COLO829 (cell line): ENCODE results near the gene CMTM8.

Experiments used
- DNase-seq: peaks from one replicate; pipeline ENCODE4 v3.0.0; 2012; ENCODE audit warnings: low spot score

Gene CMTM8

DNA sequence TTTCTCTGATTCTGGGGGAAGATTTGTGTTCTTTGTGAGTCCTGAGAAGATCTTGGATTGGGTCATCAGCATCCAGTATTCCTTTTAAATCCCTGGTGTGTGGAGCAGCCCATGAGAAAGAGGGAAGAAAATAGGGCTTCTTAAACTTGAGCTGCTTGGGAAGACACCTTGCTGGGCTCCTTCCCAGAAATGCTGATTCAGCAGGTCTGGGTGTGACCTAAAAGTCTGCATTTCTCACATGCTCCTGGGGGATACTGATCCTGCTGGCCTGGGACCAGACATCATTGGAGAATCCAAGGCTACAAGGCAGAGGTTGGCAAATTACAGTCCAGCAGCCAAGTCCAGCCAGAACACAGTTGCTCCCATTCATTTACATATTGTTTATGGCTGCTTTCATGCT is 99.0 kb downstream of the CMTM8 start:
- DNase-seq: no peak

DNA sequence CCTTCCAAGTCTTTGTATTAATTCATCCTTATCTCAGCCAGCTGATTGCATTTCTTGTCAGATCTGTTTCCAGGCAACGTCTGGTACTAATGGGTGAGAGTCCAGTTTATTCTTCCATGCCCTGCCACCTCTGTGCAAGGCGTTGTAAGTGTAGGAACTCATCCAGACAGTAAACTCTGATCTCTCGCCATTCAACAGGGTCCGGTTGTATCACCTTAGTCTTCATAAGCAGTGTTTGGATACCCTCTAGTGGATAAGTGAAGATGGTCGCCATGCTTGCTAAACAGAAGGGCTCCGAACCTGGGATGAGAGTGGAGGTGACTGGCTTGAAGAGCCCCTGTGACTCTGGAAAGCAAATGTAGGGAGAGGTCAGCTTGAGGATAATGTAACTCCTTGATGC is 101.6 kb downstream of the CMTM8 start:
- peak; percentile 79 for DNase-seq

DNA sequence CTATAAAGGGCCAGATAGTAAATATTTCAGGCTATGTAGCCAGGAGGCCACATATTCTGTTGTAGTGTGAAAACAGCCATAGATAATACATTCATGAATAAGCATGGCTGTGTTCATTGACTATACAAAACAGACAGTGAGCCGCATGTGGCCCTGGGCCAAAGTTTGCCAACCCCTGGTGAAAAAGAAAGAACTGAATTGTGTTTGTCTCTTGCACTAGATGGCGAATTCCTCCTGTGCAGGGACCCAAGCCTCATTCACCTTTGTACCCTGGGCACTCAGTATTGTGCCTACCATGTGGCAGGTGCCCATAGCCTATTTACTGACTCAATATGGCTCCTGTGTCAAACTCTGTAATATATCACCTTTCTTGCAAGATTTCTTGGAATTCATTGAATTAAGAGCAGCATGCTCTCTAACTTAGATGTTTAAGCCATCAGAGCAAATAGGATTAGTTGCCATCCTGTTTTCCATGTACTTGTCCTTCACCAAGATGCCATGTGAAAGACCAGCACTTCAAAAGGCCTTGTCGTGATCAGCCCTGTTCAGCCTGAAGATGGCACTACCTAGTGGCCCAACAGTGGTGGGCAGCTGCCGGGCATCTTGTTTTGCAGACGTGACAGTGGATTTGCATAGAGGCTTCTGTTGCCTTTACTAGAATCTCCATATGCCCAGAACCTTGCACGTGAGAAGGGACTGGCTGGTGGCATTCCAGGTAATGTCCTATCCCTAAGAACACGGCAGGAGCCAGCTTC is 102.3 kb downstream of the CMTM8 start:
- peak; percentile 50 for DNase-seq

DNA sequence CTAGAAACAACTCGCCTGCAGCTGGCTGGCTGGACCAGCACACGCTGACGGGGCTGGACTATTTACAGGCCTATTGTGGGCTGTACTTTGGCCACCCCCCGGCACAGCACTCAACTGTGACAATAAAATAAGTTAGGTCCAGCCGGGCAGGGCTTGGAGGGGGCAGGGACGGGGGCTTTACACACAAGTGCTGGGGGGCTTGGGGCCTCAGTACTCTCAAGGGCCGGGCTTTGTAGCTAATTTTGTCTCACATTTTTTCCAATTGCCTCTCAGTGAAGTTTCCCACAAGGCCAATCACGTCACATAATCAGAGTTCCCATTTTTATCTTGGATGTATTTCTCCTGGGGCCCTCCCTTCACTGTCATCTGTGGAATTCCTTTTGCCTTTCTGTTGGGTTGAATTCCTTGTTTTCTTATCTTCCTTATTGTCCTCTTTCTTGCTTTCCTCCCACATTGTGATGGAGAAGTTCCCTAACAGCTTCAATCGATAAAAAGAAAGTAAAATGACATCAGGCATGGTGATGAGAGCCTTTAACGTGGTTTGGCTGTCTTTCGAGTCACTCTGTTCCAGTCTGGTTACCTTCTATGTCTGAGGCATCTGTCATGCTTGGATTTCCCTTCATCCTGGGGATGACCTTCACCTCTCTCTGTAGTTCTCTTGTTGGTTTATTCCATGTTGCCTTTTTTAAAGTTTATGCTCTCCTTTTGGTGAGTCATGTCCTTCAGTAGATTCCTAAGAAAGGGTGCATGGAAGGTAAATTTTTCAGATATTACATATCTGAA is 109.1 kb downstream of the CMTM8 start:
- no peak for DNase-seq

DNA sequence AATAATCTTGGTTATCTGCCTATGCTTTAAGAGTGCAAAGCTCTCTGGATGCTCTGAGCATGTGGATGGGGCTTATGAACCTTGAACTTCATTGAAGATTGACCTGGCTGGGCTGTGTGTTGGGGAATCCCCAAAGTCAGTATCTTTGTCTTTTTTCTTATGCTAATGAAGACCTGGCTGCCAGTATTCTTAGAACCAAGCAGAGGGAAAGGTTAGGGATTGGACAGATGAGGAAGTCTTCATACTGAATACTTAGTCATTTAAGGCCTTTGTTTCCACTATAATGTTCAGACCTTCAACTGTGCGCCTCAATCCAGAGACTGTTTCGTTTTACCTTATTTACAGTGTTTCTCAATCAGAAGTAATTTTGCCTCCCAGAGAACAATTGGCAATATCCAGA is 110.7 kb downstream of the CMTM8 start:
- no peak for DNase-seq

DNA sequence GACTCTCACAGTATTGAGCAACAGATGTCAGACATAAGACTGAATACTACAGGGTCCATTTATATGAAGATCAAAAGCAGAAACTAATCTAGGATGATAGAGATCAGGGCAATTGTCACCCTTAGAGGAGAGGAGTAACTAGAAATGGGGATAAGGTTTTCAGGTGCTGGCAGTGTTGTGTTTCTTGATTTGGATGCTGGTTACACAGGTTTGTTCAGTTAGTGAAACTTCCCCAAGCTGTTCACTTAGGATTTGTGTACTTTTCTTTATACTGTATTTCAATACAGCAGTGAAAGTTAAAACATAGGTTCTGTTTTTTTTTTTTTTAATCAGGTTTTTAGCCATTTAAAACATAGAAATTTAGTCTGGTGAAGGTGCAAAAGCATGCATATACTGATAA is 114.1 kb downstream of the CMTM8 start:
- DNase-seq: no peak

DNA sequence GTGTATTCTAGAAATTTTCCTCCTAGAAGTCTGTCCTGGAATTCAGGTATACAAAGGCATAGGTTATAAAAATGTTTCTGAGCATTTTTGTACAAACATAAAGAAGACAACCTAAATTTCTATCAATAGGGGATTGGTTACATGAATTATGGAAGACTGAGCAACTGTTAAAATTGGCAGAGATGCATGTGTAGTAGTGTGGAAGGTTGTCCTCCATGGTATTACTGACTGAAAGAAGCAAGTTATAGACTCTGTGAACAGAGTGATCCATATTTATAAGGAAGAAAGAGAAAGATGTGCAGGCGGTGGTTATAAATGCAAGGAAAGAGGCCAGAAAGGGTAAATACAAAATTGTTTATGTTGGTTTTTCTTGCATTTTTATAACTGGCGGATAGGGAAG is 114.9 kb downstream of the CMTM8 start:
- no peak for DNase-seq

DNA sequence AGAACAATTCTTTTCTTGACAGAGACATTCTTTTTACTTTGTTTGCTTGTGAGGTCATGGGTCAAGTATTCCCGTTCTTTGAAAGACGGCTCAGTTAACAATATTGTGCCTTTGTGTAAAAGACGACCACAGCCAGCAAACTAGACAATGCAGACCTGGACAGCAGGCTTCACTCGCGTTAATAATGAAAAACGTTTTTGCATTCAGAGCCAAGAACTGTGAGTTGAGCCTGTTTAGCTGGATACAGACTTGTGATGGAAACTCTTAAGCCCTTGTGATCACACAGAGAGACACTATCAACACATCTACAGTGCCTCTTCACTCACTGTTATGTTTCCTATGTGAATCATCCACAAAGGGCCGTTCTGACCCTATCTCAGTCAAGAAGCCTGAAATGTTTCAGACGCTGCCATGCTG is 115.9 kb downstream of the CMTM8 start:
- peak; percentile 82 for DNase-seq

DNA sequence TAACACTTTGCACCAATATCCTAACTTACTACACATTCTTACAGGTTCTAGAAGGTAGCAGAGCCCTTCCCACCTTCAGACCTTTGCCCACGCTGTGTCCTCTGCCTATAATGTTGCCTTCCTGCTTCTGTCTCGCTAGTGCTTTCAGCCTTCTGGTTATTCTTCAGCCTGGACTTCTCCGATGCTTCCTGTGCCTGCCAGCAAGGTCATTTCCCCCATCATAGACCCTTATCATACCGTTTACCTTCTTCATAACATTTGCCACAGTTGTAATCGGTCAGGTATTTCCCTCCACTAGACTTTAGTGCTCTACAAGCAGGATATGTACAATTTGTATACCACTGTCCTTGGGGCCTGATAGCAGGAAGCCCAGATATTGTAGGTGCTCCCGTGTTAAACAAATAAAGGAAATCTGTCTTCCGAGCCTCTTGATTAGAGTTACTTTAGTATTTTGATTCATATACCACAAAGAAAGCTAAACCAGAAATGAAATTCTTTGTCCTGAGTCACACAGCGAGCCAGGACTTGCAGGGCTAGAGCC is 117.3 kb downstream of the CMTM8 start:
- DNase-seq: no peak

DNA sequence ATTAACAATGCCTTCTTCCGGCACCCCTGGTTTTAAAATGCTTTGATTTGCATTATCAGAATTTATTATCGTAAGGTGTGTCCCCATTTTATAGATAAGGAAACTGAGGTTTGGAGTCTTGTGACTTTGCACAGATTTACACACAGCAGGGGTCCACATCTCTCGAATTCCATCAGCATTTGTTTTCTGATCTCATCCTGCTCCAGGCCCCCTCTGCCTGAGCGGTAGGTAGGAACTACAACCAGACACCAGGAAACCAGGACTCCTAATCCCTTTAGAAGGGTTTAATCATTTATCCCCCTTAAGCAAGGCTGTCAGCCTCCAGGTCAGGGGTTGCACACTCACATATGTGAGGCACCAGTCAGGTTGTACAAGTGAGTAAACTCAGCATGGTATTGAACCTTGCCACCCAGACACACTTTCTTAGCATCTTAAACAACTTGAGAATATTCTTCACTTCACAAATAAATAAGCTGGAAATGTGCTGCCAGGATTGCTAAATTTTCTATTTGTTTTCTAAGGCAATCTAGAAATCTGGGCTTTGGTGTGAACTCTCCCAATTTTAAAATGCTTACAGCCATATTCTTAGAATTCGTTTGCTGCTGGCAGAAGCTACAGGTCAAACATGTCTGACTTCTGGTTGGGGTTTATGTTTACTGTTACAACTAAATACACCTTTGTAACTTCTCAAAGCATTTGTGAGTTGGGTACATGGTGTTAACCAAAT is 121.4 kb downstream of the CMTM8 start:
- DNase-seq: no peak

DNA sequence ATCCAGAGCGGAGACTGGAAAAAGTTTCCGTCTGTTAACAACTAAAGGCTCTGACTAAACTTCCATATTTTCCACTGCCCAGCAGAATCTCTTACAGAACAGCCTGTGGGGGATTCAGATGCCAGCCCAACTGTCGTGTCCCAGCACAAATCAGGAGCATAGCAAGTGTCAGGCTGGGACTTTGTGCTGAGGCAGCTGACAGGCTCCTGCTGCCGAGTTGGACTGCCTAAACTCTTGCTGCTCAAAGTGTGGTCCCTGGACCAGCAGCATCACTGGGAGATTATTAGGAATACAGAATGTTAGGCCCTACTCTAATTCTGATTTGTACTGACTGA is 122.0 kb downstream of the CMTM8 start:
- no peak for DNase-seq

DNA sequence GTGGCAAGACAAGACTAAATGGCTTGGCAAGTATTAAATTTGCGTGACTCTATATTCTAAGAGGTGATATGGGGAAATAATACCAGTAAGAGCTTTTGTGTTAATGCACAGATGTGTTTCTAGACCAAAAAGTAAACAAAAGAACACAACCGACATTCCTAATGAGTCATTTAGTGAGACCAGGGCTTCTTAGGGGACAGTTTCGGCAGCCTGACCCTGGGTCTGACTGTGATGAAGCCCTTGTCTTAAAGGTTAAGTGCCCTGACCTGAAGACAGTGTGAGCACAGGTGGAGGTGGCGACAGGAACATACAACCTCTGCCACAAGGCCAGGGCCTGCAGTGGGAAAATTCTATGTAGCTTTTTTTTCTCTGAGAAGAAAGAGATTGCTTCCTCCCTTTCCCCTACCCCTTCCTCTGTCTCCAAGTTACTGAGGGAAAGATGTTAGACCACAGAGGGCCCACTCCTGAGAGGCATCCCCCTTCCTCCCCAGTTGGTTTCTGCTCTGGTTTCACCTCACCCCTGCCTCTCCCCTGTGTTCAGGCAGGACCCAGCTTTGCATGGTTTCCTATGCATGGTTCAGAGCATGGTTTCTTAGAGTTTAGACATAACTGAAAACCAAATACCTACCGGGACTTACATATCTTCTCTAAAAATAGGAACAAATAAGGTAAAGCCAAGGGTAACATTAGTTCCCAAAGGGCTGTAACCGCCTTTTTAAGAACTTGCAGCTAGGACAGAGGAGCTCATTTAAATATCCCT is 128.3 kb downstream of the CMTM8 start:
- DNase-seq: no peak

DNA sequence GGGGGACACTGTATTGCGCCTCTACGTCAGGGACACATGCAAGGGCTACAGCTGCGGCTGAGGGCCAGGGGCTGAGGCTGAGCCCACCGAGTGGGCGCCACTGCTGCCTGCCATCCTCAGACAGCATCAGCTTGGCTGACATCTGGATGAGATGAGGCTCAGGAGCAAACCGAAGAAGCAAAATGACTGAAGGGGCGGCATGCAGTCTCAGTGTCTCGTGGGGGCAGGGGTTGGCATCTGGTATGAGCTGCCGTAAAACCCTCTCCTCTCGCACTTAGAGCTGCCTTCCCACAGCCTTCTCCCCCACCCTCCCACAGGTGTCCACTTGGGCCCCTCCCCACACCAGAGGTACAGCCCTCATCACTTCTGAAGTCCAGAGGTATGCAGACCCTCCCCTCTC is 129.0 kb downstream of the CMTM8 start:
- no peak for DNase-seq

DNA sequence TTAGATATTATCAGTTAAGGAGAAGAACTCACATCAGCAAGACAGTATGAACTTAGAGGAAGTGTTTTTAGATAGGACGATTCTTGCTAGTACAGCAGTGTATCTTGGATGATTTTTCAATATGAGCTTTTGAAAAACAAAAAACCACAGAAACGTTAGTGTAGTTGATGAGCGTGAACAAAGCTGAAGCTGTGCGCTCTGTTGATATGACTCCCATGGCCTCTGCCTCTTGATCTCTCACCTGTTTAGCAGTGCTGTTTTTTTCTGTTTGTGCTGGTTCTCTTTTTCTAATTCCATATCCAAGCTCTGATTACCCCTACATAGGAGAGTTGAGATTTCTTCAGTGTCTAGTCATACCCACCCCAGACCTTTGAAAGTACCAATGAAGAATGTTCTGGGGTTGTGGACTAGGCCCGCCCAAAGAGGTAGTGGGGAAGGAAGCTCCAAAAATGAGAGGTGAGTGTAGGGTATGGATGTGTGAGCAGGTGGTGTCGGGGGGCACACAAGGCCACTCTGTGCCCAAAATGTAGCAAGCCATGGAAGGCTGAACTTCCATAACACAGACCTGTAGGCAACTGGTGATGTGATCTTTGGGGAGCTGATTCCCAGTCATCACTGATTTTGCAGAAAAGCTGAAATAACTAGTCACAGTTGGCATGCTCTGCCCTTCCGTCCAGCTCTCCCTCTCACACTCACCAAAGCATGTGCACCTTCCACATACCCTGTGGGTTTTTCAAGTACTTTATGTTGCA is 133.2 kb downstream of the CMTM8 start:
- no peak for DNase-seq

DNA sequence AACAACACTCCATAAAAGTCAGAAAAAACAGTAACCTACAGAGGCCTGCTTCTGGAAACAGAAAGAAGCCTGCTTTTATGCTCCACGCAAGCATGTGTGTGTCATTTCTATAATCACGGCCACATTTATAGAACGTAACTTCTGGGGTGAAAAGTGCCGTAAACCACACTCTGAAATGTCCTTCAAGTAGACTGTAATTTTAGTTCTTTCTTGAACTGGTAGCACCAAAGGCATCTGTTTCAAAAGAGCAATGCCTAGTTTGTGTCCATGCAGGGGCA is 133.7 kb downstream of the CMTM8 start:
- no peak for DNase-seq

DNA sequence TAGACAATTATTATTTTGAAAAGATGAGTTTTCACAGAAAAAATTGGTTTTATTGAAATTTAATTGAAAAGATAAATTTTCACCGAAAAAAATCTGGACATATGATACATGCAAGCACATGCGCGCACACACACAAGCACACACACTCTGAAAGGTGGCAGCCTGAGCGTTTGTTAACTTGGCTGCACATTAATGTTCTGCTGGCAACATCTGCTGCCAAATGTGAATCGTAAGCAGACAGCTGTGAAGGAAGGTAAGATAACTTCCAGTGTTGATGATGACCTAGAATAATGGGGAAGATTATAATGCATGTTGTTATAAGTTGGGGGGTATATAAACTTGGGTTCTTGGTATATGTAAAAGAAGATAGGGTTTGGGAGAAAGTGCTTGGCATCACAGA is 134.8 kb downstream of the CMTM8 start:
- no peak for DNase-seq

DNA sequence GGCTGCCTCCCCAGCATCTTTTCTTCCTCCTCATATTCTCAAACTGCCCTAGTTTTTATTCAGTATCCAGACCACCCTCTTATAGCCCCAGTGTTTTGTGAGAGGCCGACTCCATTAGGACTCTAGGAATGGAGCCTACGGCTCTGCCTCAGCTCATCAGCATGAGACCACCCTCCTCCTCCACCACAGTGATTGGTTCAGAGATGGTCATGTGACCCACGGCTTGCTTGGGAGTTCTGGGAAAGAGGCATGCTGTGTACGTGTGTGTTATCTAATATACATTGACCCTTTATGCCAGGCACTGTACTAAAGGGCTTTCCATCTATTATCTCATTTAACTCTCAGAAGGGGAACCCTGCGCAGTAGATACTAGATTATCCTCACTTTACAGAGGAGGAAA is 135.4 kb downstream of the CMTM8 start:
- no peak for DNase-seq

DNA sequence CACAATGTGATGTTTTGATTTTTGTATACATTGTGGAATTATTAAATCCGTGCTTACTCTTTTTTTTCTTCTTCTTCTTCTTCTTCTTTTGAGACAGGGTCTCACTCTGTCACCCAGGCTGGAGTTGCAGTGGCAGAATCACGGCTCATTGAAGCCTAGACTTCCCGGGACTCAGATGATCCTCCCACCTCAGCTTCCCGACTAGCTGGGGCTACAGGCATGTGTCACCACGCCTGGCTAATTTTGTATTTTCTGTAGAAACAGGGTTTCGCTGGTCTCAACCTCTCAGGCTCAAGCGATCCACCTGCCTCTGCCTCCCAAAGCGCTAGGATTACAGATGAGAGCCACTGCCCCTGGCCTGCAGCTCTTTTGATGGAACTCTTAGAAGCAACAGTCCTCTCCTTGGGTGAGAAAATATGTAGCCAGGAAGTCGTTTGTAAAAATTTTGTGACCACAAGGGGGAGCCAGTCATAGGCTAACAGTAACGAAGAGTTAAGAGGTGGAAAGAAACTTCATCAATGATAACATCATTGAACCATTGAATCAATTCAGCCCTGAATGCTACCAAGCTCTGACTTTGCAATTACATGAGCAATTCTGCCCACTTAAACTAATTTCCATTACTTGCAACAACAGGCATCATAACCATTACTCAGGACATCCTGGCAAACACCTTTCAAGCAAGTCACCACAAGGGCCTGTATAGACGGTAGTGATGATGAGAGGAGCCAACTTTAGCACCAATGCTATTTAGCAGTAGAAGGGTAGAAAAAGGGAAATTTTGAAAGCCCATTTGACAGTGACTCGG is 136.5 kb downstream of the CMTM8 start:
- peak; percentile 66 for DNase-seq

DNA sequence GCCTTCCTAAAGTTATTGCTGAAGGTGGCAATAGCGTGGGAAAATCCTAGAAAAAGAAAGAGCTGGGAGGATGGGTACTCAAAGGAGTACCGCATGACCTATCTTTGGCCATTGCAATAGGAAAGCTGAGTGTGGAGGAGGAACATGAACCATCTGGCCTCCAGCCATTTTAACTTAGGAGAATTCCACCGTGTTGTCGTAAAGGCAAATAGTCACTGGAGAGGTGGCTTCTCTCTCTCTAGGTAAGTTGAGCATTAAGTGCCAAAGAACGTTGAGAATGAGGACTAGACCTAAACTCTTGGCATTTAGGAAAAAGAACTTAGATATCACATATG is 137.1 kb downstream of the CMTM8 start:
- DNase-seq: no peak

DNA sequence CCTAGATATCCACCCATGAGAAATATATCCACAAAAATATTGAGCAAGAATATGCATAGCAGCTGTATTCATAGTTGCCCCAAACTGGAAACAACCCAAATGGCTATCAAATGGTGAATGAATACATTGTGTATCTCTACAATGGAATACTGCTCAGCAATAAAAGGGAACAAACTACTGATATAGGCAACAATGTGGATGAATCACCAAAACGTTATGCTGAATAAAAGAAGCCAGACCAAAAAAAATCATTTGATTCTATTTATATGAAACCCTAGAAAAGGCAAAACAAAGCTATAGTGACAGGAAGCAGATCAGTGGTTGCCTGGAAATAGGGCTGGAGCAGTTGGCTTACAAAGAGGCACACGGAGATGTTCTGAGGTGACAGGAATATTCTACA is 137.6 kb downstream of the CMTM8 start:
- DNase-seq: peak; percentile 70
